Thyroid gland (tissue), 4 donors: ENCODE data around the gene AGXT2. TPM values are rescaled to one million over a fixed set of nuclear protein-coding genes. Genes with fewer than 3 reads are reported as not detected.

ENCODE experiments used
- DNase-seq, 2 donors: peaks; one replicate each; pipeline ENCODE4 v3.0.0-alpha.2; 2019
- H3K27ac ChIP-seq, 3 donors: fragments of 200-600 bp; sonication (generic); 1 replicate in 2 of 3; 2 replicates in 1 of 3; pipeline ENCODE4 v1.5.1; 2016 to 2019; ENCODE audit warnings: mild to moderate bottlenecking in 1 of 3, moderate library complexity in 1 of 3
- H3K27me3 ChIP-seq: fragments of 200-600 bp; sonication (generic); one replicate; pipeline ENCODE4 v1.5.1; 2019
- H3K36me3 ChIP-seq, 2 donors: fragments of 200-600 bp; sonication (generic); one replicate each; pipeline ENCODE4 v1.5.1; 2016 to 2019
- H3K4me1 ChIP-seq, 2 donors: fragments of 200-600 bp; sonication (generic); one replicate each; pipeline ENCODE4 v1.5.1; 2017 to 2019
- H3K4me3 ChIP-seq, 3 donors: fragments of 200-600 bp; sonication (generic); replicated peaks in 1 of 3; 1 replicate in 2 of 3; 2 replicates in 1 of 3; pipeline ENCODE4 v1.5.1; 2016; ENCODE audit warnings: mild to moderate bottlenecking in 1 of 3
- H3K9me3 ChIP-seq: fragments of 200-600 bp; sonication (generic); one replicate; pipeline ENCODE4 v1.5.1; 2017
- POLR2A ChIP-seq, 2 donors: fragments of 450-650 bp; IDR thresholded peaks; one replicate each; pipeline ENCODE4 v1.6.1; 2017; ENCODE audit warnings: antibody characterized with exemption in 2 of 2, mild to moderate bottlenecking in 2 of 2, moderate library complexity in 1 of 2
- WGBS, 2 donors: methylation state at CpG; one replicate each; pipeline ENCODE4 v1.1.5; 2017; 5-methylcytosine and 5-hydroxymethylcytosine counted together
- intact Hi-C: fragments of 100-400 bp; cut with DNase I; formaldehyde crosslinking; loops from one replicate; pipeline ENCODE4 v1.15.1; 2023
- total RNA-seq, 4 donors: library from RNA; depleted of rRNA; stranded (reverse); fragments of >200 nt; gene quantifications; one replicate each; pipeline ENCODE4 v1.2.3, GENCODE V29; 2016
- TF ChIP-seq, protein P1 (sequence below), 6 experiments: fragments of 200-600 bp in 3 of 6; fragments of 450-650 bp in 3 of 6; sonication (generic) in 3 of 6; IDR thresholded peaks; one replicate each; pipeline ENCODE4 v1.5.1; 2016 to 2019; ENCODE audit warnings: antibody characterized with exemption in 6 of 6, mild to moderate bottlenecking in 2 of 6, inconsistent platforms in 1 of 6, moderate library complexity in 1 of 6

Gene AGXT2
- total RNA-seq, 4 donors from 2014 or later, result not detected

DNA sequence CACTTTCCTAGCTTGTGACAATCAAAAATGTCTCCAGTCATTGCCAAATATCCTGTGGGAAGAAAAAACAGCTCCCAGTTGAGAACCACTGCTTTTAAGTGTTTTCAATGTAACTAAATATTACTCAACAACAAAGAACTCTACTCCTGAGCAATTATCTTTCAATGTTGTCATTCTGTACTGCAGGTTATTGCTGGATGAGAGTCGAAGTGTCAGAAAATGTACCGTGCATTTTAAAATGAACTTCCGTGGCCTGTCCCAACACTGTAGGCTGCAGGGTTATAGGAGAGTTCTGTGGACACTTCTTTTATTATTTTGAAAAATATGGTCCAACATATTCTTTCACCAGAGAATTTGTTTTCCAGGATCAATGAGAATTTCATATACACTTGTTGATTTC is 34.8 kb upstream of the AGXT2 start:
- Histone ChIP-seq H3K36me3 (no peaks in the 10 kb centered on the region), H3K27ac (no peak overlapping the region), H3K4me1 (no peaks in the 10 kb centered on the region), H3K27me3 (no peaks in the 10 kb centered on the region), H3K9me3 (no peaks in the 10 kb centered on the region), H3K4me3 (no peak overlapping the region)
- TF ChIP-seq POLR2A (IDR thresholded peaks at IDR 0.05), result no peak
- TF ChIP-seq, protein P1, sequence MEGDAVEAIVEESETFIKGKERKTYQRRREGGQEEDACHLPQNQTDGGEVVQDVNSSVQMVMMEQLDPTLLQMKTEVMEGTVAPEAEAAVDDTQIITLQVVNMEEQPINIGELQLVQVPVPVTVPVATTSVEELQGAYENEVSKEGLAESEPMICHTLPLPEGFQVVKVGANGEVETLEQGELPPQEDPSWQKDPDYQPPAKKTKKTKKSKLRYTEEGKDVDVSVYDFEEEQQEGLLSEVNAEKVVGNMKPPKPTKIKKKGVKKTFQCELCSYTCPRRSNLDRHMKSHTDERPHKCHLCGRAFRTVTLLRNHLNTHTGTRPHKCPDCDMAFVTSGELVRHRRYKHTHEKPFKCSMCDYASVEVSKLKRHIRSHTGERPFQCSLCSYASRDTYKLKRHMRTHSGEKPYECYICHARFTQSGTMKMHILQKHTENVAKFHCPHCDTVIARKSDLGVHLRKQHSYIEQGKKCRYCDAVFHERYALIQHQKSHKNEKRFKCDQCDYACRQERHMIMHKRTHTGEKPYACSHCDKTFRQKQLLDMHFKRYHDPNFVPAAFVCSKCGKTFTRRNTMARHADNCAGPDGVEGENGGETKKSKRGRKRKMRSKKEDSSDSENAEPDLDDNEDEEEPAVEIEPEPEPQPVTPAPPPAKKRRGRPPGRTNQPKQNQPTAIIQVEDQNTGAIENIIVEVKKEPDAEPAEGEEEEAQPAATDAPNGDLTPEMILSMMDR (IDR thresholded peaks at IDR 0.05), result no peak
- no peak for DNase-seq
- 90 to 93% methylated on average over 3 of the region's 3 CpGs for WGBS, 2 donors
- intact Hi-C loops, result no loop called here

DNA sequence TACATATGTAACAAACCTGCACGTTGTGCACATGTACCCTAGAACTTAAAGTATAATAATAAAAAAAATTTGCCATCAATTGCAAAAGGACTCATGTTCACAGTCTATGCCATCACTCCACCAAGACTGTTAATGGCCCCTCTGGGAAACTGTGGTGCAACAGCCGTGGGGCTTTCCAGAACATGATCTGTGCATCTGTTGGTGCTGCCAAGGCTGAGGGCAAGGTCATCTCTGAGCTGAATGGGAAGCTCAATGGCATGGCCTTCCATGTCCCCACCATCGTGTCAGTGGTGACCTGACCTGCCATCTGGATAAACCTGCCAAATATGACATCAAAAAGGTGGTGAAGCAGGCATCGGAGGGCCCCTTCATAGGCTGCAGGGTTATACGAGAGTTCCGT is 33.4 kb upstream of the AGXT2 start:
- no peaks in the 10 kb centered on the region for H3K27me3 ChIP-seq
- DNase-seq, result no peak
- H3K27ac ChIP-seq, result no peak overlapping the region
- H3K9me3 ChIP-seq, result no peaks in the 10 kb centered on the region
- TF ChIP-seq, protein P1 (IDR thresholded peaks at IDR 0.05), result no peak
- TF ChIP-seq POLR2A (IDR thresholded peaks at IDR 0.05), result no peak
- intact Hi-C loops, result no loop called here
- no peaks in the 10 kb centered on the region for H3K4me1 ChIP-seq
- no peak overlapping the region for H3K4me3 ChIP-seq
- WGBS, 2 donors, result 92 to 94% methylated on average over 6 of the region's 6 CpGs
- no peaks in the 10 kb centered on the region for H3K36me3 ChIP-seq

DNA sequence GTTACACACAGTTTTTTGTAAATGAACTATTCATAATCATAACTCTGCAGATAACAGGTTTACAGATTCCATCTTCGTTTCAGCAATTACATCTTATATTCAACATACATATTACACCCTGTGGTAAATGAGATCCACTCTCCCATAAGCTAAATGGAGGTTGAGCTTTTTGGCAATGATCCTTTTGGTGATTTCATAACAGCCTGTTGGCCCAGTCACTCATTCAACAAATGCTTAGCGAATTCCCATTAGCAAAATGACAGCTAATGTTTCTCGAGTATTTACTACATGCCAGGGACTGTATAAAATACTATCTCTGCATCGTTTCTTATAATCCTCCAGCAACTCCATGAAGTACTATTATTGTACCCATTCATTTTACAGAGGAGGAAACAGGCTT is 25.4 kb upstream of the AGXT2 start:
- DNase-seq, result no peak
- Histone ChIP-seq H3K4me1 (no peaks in the 10 kb centered on the region), H3K27ac (no peak overlapping the region), H3K36me3 (no peaks in the 10 kb centered on the region), H3K27me3 (no peaks in the 10 kb centered on the region), H3K9me3 (no peaks in the 10 kb centered on the region), H3K4me3 (no peak overlapping the region)
- no peak for TF ChIP-seq POLR2A (IDR thresholded peaks at IDR 0.05)
- TF ChIP-seq, protein P1 (IDR thresholded peaks at IDR 0.05), result no peak
- 91 to 93% methylated on average over 4 of the region's 4 CpGs for WGBS, 2 donors
- intact Hi-C loops, result no loop called here

DNA sequence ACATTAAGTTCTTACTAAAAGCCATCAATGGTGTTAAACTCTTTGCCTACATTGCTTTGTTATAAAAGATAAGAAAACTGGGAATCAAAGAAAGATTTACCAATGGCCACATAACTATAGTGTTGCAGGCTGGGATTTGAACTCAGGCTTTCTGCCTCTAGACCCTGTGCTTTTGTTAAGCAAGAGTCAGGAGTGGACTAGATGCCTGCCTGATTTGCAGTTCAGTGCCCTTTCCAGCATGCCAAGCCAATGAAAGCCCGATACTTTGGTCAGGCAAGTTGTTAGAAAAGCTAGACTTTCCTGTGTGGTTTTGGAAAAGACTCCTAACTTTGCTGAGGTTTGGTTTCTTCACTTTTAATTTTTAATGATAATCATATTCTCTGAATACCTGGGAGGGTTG is 21.4 kb upstream of the AGXT2 start:
- Histone ChIP-seq H3K27me3 (no peaks in the 10 kb centered on the region), H3K4me3 (no peak overlapping the region), H3K4me1 (no peaks in the 10 kb centered on the region), H3K36me3 (no peaks in the 10 kb centered on the region), H3K9me3 (no peaks in the 10 kb centered on the region), H3K27ac (no peak overlapping the region)
- WGBS, 2 donors, result 92 to 96% methylated on average over 1 of the region's 1 CpG
- no peak for DNase-seq
- intact Hi-C loops, result no loop called here
- no peak for TF ChIP-seq POLR2A (IDR thresholded peaks at IDR 0.05)
- TF ChIP-seq, protein P1 (IDR thresholded peaks at IDR 0.05), result no peak

DNA sequence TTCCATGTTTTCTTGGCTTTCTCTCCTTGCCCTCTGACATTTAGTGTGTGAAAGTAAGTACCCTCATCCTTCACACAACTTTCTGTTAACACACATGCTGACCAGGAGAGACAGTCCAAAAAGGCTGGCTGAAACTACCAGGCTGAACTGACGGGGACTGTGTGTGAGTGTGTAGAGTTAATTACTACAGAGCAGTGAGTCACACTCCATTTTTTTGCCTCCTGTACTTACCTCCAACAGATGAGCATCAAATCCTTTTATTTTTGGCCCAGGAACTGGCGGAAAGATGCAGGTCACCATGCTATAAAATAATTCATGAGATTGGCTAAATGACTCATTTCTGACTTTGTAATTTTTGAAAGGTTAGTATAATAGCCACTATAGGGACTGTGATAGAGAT is 20.2 kb upstream of the AGXT2 start:
- intact Hi-C loops, result no loop called here
- no peak for TF ChIP-seq POLR2A (IDR thresholded peaks at IDR 0.05)
- TF ChIP-seq, protein P1 (IDR thresholded peaks at IDR 0.05), result no peak
- H3K4me3 ChIP-seq, result no peak overlapping the region
- H3K27ac ChIP-seq, result no peak overlapping the region
- WGBS, 2 donors, result 88 to 92% methylated on average over 2 of the region's 2 CpGs
- no peaks in the 10 kb centered on the region for H3K27me3 ChIP-seq
- H3K36me3 ChIP-seq, result no peaks in the 10 kb centered on the region
- H3K9me3 ChIP-seq, result no peaks in the 10 kb centered on the region
- no peak for DNase-seq
- H3K4me1 ChIP-seq, result no peaks in the 10 kb centered on the region
